NCI-H82 treated with DMSO at 0.1 percent for 48 hours (cell line): ENCODE measurements around the gene SEC22C.
A peak's percentile ranks its signal among the peaks of the same experiment; 100 is the strongest.
"Not testable (repeated sequence)": the region's sequence is repeated elsewhere in the genome, so short reads cannot be mapped to it uniquely, and the experiment has no call there.

Experiments
- DNase-seq: peaks from one replicate; lab custom pipeline; 2025; ENCODE audit not compliant: unreplicated experiment; lab: John Stamatoyannopoulos, UW

Gene SEC22C

DNA sequence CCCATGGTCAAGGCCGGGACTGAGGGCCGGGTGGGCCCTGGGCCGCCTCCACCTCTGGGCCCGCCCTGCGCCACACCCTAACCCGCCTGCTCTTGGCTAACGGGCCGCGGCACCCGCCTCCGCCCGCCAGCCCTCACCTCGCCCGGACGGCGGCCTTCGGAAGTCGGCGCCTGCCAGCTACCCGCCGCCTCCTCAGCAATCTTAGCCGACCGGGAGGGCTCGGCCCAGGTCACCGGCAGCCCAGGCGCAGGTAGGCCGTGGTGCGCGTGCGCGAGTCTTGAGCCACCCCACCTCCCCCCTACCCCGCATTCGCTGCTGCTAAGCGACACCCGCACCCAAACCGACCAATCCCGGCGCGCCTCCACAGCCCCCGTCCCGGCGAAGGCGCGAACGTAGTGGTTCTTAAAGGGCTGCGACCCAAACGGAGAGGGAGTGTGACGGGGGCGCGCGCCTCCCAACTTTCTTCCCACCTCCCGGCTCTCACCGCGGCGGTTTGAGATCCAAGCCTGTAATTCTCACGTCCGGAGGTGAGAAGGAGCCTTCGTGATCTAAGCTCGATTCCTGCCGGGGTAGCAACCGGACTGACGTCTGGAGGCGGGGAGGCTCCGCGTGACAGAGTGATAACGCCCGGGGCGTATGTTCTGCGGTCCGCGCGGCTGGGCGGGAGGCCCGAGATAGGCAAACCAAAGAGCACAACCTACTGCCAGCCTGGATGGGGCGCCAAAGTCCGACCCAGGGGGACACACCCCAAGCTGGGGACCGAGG is at the start of gene SEC22C:
TSS of gene SEC22C (minus strand) at position 259 of the 765 bp plus-strand sequence. CDS start 12,921 bp downstream, outside the sequence.
- peak; percentile 80 for DNase-seq

DNA sequence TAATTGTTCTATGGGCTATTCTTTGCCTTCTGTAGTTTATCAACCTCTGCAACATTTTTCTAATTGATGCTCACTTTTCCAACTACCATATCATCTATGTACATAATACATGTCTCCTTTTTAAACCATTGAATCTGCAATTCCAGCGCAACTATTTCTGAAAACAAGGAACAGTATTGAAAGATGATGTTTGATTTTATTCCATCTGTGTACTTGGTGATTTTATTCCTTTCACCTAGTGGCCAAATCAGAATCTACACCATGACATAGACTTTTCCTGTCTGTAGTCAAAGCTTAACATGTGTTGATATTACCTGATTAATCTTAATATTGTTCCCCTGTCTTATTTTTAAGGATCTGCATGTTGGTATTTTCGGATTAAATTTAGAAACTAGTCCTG is 31.7 kb upstream of the SEC22C start:
- no peak for DNase-seq

- DNase-seq = no peak
These were observed 31.2 kb upstream of the SEC22C start for GRCh38 chr3:42612928-42613327.

DNA sequence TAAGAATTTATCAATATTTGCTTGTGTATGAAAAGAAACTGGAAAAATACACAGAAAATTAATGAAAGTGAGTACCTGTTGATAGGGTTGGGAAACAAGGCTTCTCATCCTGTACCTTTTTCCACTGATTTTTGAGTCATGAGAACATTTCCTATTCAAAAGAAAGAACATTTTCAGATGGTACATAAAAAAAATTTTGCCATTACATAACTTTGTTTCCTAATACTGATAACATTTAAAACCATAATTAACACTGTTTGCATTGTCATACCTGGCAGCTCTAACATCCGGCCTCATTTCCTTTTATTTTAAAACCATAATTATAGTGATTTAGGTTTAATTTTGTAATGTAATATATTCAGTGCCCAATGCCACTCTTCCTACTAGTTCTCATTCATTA is 30.4 kb upstream of the SEC22C start:
- DNase-seq = no peak

DNA sequence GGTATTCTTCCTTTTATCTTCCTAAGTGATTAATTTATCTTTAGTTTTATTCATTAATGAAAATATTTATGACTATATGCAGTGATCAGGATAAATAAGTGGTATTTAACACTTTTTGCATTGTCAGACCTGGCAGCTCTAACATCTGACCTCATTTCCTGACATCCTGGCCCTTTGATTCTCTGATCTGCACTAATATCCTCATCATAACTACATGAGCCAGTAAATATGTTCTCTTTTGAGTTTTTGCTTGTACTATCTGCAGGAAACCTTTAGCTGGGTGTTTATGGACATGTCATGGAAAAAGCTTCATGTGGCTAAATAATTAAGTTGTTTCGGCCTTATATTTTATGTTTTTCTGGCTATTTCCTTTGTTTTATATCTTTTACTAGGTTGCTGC is 29.2 kb upstream of the SEC22C start:
- DNase-seq = no peak

- no peak for DNase-seq
These were observed 26.8 kb upstream of the SEC22C start for GRCh38 chr3:42608581-42608980.

- DNase-seq = peak; percentile 39
These were observed 23.9 kb upstream of the SEC22C start for GRCh38 chr3:42605546-42606173.

GRCh38 chr3:42602961-42603360 is 21.2 kb upstream of the SEC22C start:
- no peak for DNase-seq

DNA sequence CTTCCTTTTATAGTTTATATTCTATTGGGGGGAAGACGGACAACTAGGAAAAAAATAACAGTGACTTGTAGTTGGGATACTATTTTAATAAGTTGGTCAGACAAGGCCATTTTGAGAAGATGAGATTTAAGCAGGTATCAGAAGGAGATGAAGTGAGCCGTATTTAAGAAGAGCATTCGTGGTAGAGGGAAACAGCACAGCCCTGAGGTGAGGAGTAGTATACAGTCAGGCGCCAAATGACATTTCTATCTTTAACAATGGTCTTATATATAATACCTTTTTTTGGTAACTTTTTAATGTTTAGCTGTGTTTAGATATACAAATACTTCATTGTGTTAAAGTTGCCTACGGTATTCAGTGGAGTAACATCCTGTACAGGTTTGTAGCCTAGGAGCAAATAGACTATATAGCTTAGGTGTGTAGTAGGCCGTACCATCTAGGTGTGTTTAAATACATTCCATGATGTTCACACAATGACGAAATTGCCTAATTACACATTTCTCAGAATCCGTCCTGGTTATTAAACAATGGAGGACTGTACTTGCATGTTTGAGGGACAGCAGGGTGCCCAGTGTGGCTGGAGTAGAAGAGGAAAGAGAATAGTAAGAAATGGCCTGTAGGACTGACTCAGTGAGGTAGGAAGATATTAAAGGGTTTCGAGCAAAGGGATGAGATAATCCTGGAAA is 20.3 kb upstream of the SEC22C start:
- no peak for DNase-seq

DNA sequence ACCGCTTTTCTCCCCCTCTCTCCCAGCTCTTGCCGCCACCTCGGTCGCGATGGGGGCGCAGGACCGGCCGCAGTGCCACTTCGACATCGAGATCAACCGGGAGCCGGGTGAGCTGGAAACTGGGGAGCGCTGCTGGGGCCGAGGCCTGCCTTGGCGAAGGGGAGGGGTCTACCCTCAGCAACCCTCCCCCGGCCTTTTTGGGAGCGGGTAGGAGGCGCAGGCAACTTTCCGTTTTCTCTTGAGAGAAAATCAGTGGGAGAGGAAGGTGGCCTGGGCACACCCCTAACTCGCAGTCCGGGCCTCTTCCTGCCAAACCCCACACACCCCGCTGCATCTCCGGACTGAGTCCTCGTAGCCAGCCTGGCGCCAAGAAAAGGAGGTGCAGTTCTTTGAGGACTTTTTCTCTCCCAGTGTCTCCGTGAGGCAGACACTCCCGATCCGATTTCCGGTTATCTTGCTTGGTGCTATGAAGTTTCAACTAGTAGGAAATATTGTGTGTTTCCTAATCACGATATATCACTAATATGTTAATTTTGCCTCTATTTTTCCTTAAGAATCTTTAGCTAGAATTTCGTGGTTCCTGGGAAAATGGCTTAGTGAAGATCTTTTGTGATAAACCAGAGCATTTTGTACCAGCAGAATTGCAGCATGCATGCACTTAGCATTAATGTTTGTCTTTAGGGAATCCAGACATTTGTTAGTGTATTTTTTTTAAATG is 19.4 kb upstream of the SEC22C start:
- DNase-seq = peak; percentile 25

DNA sequence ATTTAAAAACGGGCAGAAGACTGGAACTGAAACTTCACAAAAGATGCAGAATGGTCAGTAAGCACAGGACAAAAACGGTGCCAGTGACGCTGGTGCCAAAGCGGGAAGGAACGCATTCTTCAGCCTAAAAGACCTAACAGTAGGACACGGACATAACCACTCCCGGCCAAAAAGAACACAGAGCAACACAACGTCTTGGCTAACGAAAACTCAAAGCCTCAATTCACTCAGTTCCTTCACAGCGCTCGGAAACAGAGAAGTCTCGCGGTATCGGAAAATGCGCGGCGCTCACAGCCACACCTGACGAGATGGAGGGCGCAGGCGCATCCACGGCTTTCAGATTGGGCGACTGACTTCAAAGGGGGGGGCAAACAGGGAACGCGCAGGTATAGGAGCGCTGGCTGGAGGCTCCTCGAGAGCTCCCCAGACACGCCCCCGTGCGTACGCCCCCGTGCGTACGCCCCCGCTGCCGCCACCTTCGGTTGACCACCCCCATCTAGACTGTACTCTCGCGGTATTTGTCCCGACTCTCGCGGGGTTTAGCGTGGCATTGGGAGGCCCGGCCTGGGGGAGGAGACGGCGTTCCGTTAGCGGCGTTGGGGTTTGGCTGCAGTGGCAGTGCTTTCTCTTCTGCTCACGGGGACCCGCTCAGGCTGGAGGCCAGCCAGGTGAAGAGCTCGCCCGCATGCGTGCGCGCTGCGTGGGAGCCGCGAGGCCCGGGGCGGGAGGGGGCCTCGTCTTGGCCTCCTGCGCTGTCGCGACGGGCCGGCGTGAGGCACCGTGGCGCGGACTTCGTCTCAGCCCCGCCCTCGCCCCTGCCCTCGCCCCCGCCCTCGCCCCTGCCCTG is 18.6 kb upstream of the SEC22C start, which contains the start of gene NKTR:
TSS of gene NKTR (plus strand) at position 576 of the 847 bp plus-strand sequence. CDS start 321 bp downstream, outside the sequence.
- peak; percentile 97 for DNase-seq

GRCh38 chr3:42597098-42597497 is 15.3 kb upstream of the SEC22C start:
- DNase-seq = not testable (repeated sequence)

DNA sequence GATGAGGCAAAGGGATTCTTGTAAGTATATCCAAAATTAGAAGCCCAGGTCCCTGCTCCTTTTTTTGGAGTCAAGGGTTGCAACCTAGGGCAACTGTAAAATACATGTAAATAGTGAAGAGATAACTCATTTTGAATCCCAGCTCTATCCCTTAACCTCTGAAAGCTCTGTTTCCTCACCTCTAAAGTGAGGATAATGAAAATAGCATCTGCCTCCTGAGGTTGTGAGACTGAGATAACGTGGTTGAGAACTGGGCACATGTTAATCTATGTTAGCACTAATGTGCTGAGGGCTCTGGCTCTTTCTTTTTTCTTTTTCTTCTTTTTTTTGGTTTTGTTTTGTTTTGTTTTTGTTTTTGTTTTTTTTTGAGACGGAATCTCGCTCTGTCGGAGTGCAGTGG is 13.9 kb upstream of the SEC22C start:
- DNase-seq = no peak

- no peak for DNase-seq
These were observed 11.9 kb upstream of the SEC22C start for GRCh38 chr3:42593635-42594034.

GRCh38 chr3:42591811-42592210 is 10.0 kb upstream of the SEC22C start:
- DNase-seq = no peak

GRCh38 chr3:42590989-42591756 is 9.4 kb upstream of the SEC22C start:
- no peak for DNase-seq

DNA sequence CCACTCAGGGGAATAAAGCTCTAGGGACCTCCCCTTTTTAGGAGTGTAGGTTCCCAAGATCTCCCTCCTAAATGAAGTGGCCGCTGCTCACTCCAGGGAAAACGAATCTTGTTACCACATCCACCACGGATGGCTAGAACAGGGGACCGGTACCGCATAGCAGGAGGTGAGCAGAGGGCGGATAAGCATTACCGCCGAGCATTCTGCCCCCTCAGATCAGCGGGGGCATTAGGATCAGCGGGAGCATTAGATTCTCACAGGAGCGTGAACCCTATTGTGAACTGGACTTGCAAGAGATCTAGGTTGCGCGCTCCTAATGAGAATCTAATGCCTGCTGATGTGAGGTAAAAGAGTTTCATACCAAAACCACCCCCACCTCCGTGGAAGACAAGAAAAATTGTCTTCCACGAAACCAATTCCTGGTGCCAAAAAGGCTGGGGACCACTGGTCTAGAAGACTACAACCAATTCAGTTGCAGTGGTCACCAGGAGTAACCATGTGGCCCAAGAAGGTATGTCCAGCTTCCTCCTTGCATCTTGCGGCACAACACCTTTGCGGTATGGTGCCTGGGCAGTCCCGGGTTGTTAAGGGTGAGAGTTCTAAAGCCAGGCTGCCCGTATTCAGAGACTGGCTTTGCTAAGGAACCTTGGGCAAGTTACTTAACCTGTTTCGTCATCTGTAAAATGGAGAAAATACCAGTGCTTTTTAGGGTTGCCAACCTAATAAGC is 7.8 kb upstream of the SEC22C start:
- DNase-seq = no peak

GRCh38 chr3:42588625-42589024 is 6.9 kb upstream of the SEC22C start:
- no peak for DNase-seq

GRCh38 chr3:42582474-42583070 is 805 bp upstream of the SEC22C start:
- DNase-seq = no peak
